HEK293 (cell line): ENCODE data around the gene APOE.
"Not testable (repeated sequence)": the region's sequence is repeated elsewhere in the genome, so short reads cannot be mapped to it uniquely, and the experiment has no call there.

Source experiments
- CTCF ChIA-PET: fragments of 350-600 bp; formaldehyde crosslinking; extraction: SDS; loops from one replicate; lab custom pipeline; 2021; ENCODE audit warnings: antibody characterized with exemption; lab: Yijun Ruan, JAX
- POLR2A ChIA-PET: fragments of 300-600 bp; formaldehyde crosslinking; extraction: SDS; loops from one replicate; lab custom pipeline; 2020; ENCODE audit warnings: antibody characterized with exemption, inconsistent platforms; lab: Yijun Ruan, JAX
- H3K27ac ChIP-seq: fragments of 200-500 bp; sonication (Bioruptor generic); 2 replicates; pipeline ENCODE4 v1.5.1; 2014; ENCODE audit warnings: low read depth, low read length, control low read depth, inconsistent platforms; ENCODE audit errors: extremely low read depth
- H3K36me3 ChIP-seq, 2 experiments: fragments of 200-500 bp in 1 of 2; sonication (Bioruptor generic) in 1 of 2; 1 replicate in 1 of 2; 2 replicates in 1 of 2; pipeline ENCODE4 v1.5.1; 2014 to 2017; ENCODE audit warnings: inconsistent platforms in 2 of 2, low read length in 2 of 2; ENCODE audit not compliant: control insufficient read depth in 2 of 2, insufficient read depth in 1 of 2
- H3K4me1 ChIP-seq: fragments of 200-500 bp; sonication (Bioruptor generic); 2 replicates; pipeline ENCODE4 v1.5.1; 2014; ENCODE audit warnings: mild to moderate bottlenecking, low read length, inconsistent platforms; ENCODE audit not compliant: control insufficient read depth, insufficient read depth
- H3K4me3 ChIP-seq: 2 replicates; pipeline ENCODE4 v1.5.1; 2011; ENCODE audit warnings: low read depth, mild to moderate bottlenecking, control low read depth, low read length, moderate library complexity
- H3K9me3 ChIP-seq: fragments of 200-500 bp; sonication (Bioruptor generic); 2 replicates; pipeline ENCODE4 v1.5.1; 2014; ENCODE audit warnings: low read depth, low read length, inconsistent platforms; ENCODE audit not compliant: control insufficient read depth, insufficient read depth
- INSM2 ChIP-seq: fragments of 450-650 bp; formaldehyde crosslinking; IDR thresholded peaks from 2 replicates; pipeline ENCODE4 v1.5.1; 2016; ENCODE audit warnings: missing biosample characterization, missing genetic modification characterization
- PRDM2 ChIP-seq: fragments of 450-650 bp; formaldehyde crosslinking; IDR thresholded peaks from 2 replicates; pipeline ENCODE4 v1.5.1; 2016; ENCODE audit warnings: missing biosample characterization, missing genetic modification characterization, borderline replicate concordance
- SP2 ChIP-seq: fragments of 450-650 bp; formaldehyde crosslinking; IDR thresholded peaks from 2 replicates; pipeline ENCODE4 v1.5.1; 2016; ENCODE audit warnings: missing biosample characterization, missing genetic modification characterization
- ZNF132 ChIP-seq: fragments of 450-650 bp; formaldehyde crosslinking; IDR thresholded peaks from 2 replicates; pipeline ENCODE4 v1.5.1; 2017; ENCODE audit warnings: missing biosample characterization, missing genetic modification characterization, borderline replicate concordance
- ZNF175 ChIP-seq: fragments of 450-650 bp; formaldehyde crosslinking; IDR thresholded peaks from 2 replicates; pipeline ENCODE4 v1.5.1; 2016; ENCODE audit warnings: missing biosample characterization, missing genetic modification characterization
- ZNF266 ChIP-seq: fragments of 450-650 bp; formaldehyde crosslinking; IDR thresholded peaks from 2 replicates; pipeline ENCODE4 v1.5.1; 2016; ENCODE audit warnings: missing biosample characterization, missing genetic modification characterization, low read depth
- ZNF350 ChIP-seq: fragments of 450-650 bp; formaldehyde crosslinking; IDR thresholded peaks from 2 replicates; pipeline ENCODE4 v1.5.0; 2017; ENCODE audit warnings: missing biosample characterization, mild to moderate bottlenecking, missing genetic modification characterization
- ZNF362 ChIP-seq: fragments of 450-650 bp; formaldehyde crosslinking; IDR thresholded peaks from 2 replicates; pipeline ENCODE4 v1.5.1; 2016; ENCODE audit warnings: missing biosample characterization, missing genetic modification characterization
- ZNF473 ChIP-seq: fragments of 450-650 bp; formaldehyde crosslinking; IDR thresholded peaks from 2 replicates; pipeline ENCODE4 v1.5.1; 2017; ENCODE audit warnings: missing biosample characterization, missing genetic modification characterization
- ZNF514 ChIP-seq: fragments of 450-650 bp; formaldehyde crosslinking; IDR thresholded peaks from 2 replicates; pipeline ENCODE4 v1.5.1; 2016; ENCODE audit warnings: missing biosample characterization, missing genetic modification characterization
- ZNF792 ChIP-seq: fragments of 450-650 bp; formaldehyde crosslinking; IDR thresholded peaks from 2 replicates; pipeline ENCODE4 v1.5.1; 2016; ENCODE audit warnings: missing biosample characterization, missing genetic modification characterization
- ZSCAN4 ChIP-seq: fragments of 450-650 bp; formaldehyde crosslinking; IDR thresholded peaks from 2 replicates; pipeline ENCODE4 v1.5.1; 2017; ENCODE audit warnings: missing biosample characterization, missing genetic modification characterization
- TF ChIP-seq, protein P1 (sequence below): fragments of 450-650 bp; formaldehyde crosslinking; IDR thresholded peaks from 2 replicates; pipeline ENCODE4 v1.5.1; 2016; ENCODE audit warnings: missing biosample characterization, missing genetic modification characterization, low read depth
- TF ChIP-seq, protein P2 (sequence below): fragments of 450-650 bp; formaldehyde crosslinking; IDR thresholded peaks from 2 replicates; pipeline ENCODE4 v1.5.1; 2016; ENCODE audit warnings: missing biosample characterization, missing genetic modification characterization
- TF ChIP-seq, protein P3 (sequence below): fragments of 450-650 bp; formaldehyde crosslinking; IDR thresholded peaks from 2 replicates; pipeline ENCODE4 v1.5.1; 2017; ENCODE audit warnings: missing biosample characterization, missing genetic modification characterization

Gene APOE

GRCh38 chr19:44882063-44882462 lies 23.5 kb upstream of the APOE start (continued):
- TF ChIP-seq INSM2 (tag by site-specific recombination) (no peak), SP2 (tag by site-specific recombination) (no peak), PRDM2 (tag by site-specific recombination) (no peak), ZNF514 (no peak), ZNF266 (tag by site-specific recombination) (no peak), ZNF350 (tag by site-specific recombination) (no peak), ZNF175 (tag by site-specific recombination) (no peak), ZNF362 (tag by site-specific recombination) (no peak)
- TF ChIP-seq, protein P1, sequence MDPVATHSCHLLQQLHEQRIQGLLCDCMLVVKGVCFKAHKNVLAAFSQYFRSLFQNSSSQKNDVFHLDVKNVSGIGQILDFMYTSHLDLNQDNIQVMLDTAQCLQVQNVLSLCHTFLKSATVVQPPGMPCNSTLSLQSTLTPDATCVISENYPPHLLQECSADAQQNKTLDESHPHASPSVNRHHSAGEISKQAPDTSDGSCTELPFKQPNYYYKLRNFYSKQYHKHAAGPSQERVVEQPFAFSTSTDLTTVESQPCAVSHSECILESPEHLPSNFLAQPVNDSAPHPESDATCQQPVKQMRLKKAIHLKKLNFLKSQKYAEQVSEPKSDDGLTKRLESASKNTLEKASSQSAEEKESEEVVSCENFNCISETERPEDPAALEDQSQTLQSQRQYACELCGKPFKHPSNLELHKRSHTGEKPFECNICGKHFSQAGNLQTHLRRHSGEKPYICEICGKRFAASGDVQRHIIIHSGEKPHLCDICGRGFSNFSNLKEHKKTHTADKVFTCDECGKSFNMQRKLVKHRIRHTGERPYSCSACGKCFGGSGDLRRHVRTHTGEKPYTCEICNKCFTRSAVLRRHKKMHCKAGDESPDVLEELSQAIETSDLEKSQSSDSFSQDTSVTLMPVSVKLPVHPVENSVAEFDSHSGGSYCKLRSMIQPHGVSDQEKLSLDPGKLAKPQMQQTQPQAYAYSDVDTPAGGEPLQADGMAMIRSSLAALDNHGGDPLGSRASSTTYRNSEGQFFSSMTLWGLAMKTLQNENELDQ (tag by site-specific recombination) = no peak

DNA sequence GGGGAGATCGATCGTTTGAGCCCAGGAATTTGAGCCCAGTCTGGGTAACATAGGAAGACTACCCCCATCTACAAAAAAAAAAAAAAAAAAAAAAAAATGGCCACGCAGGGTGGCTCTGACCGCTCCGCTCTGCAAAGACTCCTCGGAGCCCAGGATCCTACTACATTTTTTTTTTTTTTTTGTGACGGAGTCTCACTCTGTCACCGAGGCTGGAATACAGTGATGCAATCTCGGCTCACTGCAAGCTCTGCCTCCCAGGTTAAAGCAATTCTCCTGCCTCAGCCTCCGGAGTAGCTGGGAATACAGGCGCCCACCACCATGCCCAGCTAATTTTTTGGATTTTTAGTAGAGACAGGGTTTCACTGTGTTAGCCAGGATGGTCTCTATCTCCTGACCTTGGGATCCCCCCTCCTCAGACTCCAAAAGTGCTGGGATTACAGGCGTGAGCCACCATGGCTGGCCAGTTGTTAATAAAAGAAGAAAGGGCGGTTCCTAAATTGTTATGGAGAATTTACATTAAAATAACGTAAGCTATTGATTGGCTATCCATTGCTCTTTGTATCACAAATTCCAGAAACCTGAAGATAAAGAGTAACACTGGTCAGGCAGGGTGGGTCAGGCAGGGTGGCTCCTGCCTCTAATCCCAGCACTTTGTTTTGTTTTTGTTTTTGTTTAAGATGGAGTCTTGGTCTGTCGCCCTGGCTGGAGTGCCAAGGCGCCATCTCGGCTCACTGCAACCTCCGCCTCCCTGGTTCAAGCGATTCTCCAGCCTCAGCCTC lies 22.8 kb upstream of the APOE start:
- H3K27ac ChIP-seq = not testable (repeated sequence)

DNA sequence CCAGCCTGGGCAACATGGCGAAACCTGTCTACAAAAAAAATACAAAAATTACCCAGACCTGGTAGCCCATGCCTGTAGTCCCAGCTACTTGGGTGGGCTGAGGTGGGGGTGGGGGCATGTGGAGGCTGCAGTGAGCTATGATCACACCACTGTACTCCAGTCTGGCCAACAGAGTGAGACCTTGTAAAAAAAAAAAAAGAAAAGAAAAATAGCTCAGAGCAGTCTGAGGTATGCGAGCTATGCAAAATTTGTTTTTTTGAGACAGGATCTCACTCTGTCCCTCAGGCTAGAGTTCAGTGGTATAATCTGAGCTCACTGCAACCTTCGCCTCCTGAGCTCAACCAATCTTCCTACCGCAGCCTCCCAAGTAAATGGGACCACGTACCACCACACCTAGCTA lies 21.7 kb upstream of the APOE start:
- no peak for TF ChIP-seq ZNF473
- no peak for TF ChIP-seq ZNF132 (tag by site-specific recombination)
- TF ChIP-seq, protein P2, sequence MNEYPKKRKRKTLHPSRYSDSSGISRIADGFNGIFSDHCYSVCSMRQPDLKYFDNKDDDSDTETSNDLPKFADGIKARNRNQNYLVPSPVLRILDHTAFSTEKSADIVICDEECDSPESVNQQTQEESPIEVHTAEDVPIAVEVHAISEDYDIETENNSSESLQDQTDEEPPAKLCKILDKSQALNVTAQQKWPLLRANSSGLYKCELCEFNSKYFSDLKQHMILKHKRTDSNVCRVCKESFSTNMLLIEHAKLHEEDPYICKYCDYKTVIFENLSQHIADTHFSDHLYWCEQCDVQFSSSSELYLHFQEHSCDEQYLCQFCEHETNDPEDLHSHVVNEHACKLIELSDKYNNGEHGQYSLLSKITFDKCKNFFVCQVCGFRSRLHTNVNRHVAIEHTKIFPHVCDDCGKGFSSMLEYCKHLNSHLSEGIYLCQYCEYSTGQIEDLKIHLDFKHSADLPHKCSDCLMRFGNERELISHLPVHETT (tag by site-specific recombination) = no peak
- no peak for TF ChIP-seq ZNF792 (tag by site-specific recombination)
- TF ChIP-seq, protein P3, sequence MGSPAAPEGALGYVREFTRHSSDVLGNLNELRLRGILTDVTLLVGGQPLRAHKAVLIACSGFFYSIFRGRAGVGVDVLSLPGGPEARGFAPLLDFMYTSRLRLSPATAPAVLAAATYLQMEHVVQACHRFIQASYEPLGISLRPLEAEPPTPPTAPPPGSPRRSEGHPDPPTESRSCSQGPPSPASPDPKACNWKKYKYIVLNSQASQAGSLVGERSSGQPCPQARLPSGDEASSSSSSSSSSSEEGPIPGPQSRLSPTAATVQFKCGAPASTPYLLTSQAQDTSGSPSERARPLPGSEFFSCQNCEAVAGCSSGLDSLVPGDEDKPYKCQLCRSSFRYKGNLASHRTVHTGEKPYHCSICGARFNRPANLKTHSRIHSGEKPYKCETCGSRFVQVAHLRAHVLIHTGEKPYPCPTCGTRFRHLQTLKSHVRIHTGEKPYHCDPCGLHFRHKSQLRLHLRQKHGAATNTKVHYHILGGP (tag by site-specific recombination) = no peak
- TF ChIP-seq ZSCAN4 (tag by site-specific recombination) = no peak
- Histone ChIP-seq H3K4me1 (no peaks in the 10 kb centered on the region), H3K9me3 (no peaks in the 10 kb centered on the region), H3K4me3 (no peak overlapping the region), H3K27ac (no peak overlapping the region), H3K36me3 (peaks cover 11 to 44% of the 10 kb centered on the region in 2 experiments; a peak in 2 of 3 replicates)
- CTCF ChIA-PET = interaction anchor here (0.9 to 1.7 kb wide), 6 partner anchors 19 to 114 kb away, joined by 3 to 8 read pairs (median 4); partner anchors contain the start of gene NECTIN2
- POLR2A ChIA-PET = interaction anchor here (0.5 to 1.2 kb wide), 3 partner anchors 26 to 38 kb away, joined by 3 to 5 read pairs (median 3); partner anchors contain the start of gene NECTIN2

More for the DNA sequence above, 22.8 kb upstream of the APOE start:
- POLR2A ChIA-PET, H3K4me3 ChIP-seq, H3K9me3 ChIP-seq, H3K4me1 ChIP-seq: not testable (repeated sequence)
- CTCF ChIA-PET = interaction anchor here (0.6 to 1.7 kb wide), 5 partner anchors 20 to 574 kb away, joined by 3 to 8 read pairs (median 3); no protein-coding TSS in a partner anchor
- peaks cover 14 to 45% of the 10 kb centered on the region in 2 experiments; a peak in 2 of 3 replicates for H3K36me3 ChIP-seq
